ENCODE data around the gene RNASE4.

Gene RNASE4

DNA sequence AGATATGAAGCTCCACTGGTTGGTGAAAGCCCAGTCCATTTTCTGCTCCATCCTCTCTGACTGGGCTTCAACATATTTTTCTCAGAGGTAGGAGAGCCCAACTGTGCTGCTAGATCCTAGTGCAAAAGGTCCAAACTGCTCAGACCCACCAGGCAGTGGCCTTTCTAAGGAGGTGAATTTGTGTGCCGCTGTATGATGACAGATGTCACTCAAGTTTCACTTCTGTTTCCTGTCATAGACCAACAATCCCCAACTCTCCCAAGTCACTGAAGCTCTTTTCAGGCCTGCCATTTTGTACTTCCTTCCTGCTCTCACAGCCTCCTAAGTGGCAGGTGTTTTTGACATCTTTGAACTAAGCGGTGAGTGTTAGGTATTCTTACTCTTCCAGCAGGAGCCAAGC, 16.4 kb upstream of the RNASE4 start:
- ATAC-seq, result no peak
- TF ChIP-seq ZC3H10 (CRISPR knock-in tag; IDR thresholded peaks at IDR 0.05), result no peak
- TF ChIP-seq BACH2 (CRISPR knock-in tag; IDR thresholded peaks at IDR 0.05; ENCODE audit: borderline replicate concordance), result no peak
- TF ChIP-seq TSHZ2 (CRISPR knock-in tag; IDR thresholded peaks at IDR 0.05), result no peak
- no peak for TF ChIP-seq TOX (CRISPR knock-in tag; IDR thresholded peaks at IDR 0.05; ENCODE audit: borderline replicate concordance)
- no peak for TF ChIP-seq ZFP30 (CRISPR knock-in tag; IDR thresholded peaks at IDR 0.05)
- TF ChIP-seq, protein P1, sequence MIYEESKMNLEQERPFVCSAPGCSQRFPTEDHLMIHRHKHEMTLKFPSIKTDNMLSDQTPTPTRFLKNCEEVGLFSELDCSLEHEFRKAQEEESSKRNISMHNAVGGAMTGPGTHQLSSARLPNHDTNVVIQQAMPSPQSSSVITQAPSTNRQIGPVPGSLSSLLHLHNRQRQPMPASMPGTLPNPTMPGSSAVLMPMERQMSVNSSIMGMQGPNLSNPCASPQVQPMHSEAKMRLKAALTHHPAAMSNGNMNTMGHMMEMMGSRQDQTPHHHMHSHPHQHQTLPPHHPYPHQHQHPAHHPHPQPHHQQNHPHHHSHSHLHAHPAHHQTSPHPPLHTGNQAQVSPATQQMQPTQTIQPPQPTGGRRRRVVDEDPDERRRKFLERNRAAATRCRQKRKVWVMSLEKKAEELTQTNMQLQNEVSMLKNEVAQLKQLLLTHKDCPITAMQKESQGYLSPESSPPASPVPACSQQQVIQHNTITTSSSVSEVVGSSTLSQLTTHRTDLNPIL (CRISPR knock-in tag; IDR thresholded peaks at IDR 0.05; ENCODE audit: low read depth), result no peak
- no peak for TF ChIP-seq ZNF8 (CRISPR knock-in tag; IDR thresholded peaks at IDR 0.05)
- TF ChIP-seq PATZ1 (CRISPR knock-in tag; IDR thresholded peaks at IDR 0.05; ENCODE audit: borderline replicate concordance), result no peak
- TF ChIP-seq CSDC2 (CRISPR knock-in tag; IDR thresholded peaks at IDR 0.05), result no peak
- TF ChIP-seq PPARA (CRISPR knock-in tag; IDR thresholded peaks at IDR 0.05; ENCODE audit: borderline replicate concordance), result no peak
- TF ChIP-seq ZNF565 (CRISPR knock-in tag; conservative IDR thresholded peaks at IDR 0.05; ENCODE audit: low read depth), result no peak
- no peak for TF ChIP-seq ZFP3 (CRISPR knock-in tag; IDR thresholded peaks at IDR 0.05)
- TF ChIP-seq ESRRG (CRISPR knock-in tag; IDR thresholded peaks at IDR 0.05), result no peak

DNA sequence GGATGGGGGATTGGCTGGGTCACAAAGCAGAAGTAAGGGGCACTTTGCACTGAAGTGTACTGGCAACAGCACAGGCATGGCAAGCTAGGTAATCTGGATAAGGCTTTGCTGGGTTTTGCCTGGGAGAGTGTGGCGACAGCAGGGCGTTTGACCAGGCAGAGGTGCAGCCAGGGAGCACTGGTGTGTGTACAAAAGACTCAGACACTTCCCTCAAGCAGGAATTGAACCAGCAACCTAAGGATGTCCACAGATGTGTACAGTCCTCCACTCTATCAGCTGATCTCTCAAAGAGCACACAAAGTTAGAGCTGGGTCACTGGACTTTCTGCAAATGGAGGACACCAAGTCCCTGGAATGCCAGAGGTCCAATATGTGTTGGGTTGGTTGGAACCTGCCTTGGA, 15.4 kb upstream of the RNASE4 start:
- ATAC-seq, result no peak
- TF ChIP-seq ZNF8 (CRISPR knock-in tag; IDR thresholded peaks at IDR 0.05), result no peak
- no peak for TF ChIP-seq ZNF565 (CRISPR knock-in tag; conservative IDR thresholded peaks at IDR 0.05; ENCODE audit: low read depth)
- no peak for TF ChIP-seq ARNTL (CRISPR knock-in tag; IDR thresholded peaks at IDR 0.05; ENCODE audit: borderline replicate concordance, low read depth)
- no peak for TF ChIP-seq RARB (CRISPR knock-in tag; IDR thresholded peaks at IDR 0.05)
- no peak for TF ChIP-seq ZFP3 (CRISPR knock-in tag; IDR thresholded peaks at IDR 0.05)

GRCh38 chr14:20671597-20672283, 12.6 kb upstream of the RNASE4 start:
- ATAC-seq, result no peak
- TF ChIP-seq ISL1 (CRISPR knock-in tag; IDR thresholded peaks at IDR 0.05) (no peak), OSR1 (CRISPR knock-in tag; IDR thresholded peaks at IDR 0.05) (no peak), ZNF565 (CRISPR knock-in tag; conservative IDR thresholded peaks at IDR 0.05; ENCODE audit: low read depth) (no peak), ESRRG (CRISPR knock-in tag; IDR thresholded peaks at IDR 0.05) (no peak), BACH2 (CRISPR knock-in tag; IDR thresholded peaks at IDR 0.05; ENCODE audit: borderline replicate concordance) (no peak), TOX (CRISPR knock-in tag; IDR thresholded peaks at IDR 0.05; ENCODE audit: borderline replicate concordance) (no peak), PPARA (CRISPR knock-in tag; IDR thresholded peaks at IDR 0.05; ENCODE audit: borderline replicate concordance) (no peak), ARNTL (CRISPR knock-in tag; IDR thresholded peaks at IDR 0.05; ENCODE audit: borderline replicate concordance, low read depth) (no peak), CSDC2 (CRISPR knock-in tag; IDR thresholded peaks at IDR 0.05) (no peak), PATZ1 (CRISPR knock-in tag; IDR thresholded peaks at IDR 0.05; ENCODE audit: borderline replicate concordance) (no peak), GLIS3 (CRISPR knock-in tag; IDR thresholded peaks at IDR 0.05) (no peak), ZC3H10 (CRISPR knock-in tag; IDR thresholded peaks at IDR 0.05) (no peak), ZFP30 (CRISPR knock-in tag; IDR thresholded peaks at IDR 0.05) (no peak), ZFP3 (CRISPR knock-in tag; IDR thresholded peaks at IDR 0.05) (no peak), ZNF70 (CRISPR knock-in tag; IDR thresholded peaks at IDR 0.05) (no peak), TCF4 (CRISPR knock-in tag; IDR thresholded peaks at IDR 0.05; ENCODE audit: borderline replicate concordance) (no peak), SNAI2 (CRISPR knock-in tag; IDR thresholded peaks at IDR 0.05) (no peak), ZNF8 (CRISPR knock-in tag; IDR thresholded peaks at IDR 0.05) (no peak)
- TF ChIP-seq, protein P2, sequence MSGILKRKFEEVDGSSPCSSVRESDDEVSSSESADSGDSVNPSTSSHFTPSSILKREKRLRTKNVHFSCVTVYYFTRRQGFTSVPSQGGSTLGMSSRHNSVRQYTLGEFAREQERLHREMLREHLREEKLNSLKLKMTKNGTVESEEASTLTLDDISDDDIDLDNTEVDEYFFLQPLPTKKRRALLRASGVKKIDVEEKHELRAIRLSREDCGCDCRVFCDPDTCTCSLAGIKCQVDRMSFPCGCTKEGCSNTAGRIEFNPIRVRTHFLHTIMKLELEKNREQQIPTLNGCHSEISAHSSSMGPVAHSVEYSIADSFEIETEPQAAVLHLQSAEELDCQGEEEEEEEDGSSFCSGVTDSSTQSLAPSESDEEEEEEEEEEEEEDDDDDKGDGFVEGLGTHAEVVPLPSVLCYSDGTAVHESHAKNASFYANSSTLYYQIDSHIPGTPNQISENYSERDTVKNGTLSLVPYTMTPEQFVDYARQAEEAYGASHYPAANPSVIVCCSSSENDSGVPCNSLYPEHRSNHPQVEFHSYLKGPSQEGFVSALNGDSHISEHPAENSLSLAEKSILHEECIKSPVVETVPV (CRISPR knock-in tag; IDR thresholded peaks at IDR 0.05), result no peak
